Neuronal stem cell (in vitro differentiated cells): ENCODE measurements around the gene C6orf89.

Source experiments
- DNase-seq: peaks from one replicate; pipeline ENCODE4 v3.0.0-alpha.2; 2013; ENCODE audit warnings: low spot score
- H2AFZ ChIP-seq: one replicate; pipeline ENCODE4 v1.6.1; 2013; ENCODE audit warnings: mild to moderate bottlenecking, low read length, inconsistent platforms
- H2AK5ac ChIP-seq: 2 replicates; pipeline ENCODE4 v1.6.1; 2013; ENCODE audit warnings: low read depth, mild to moderate bottlenecking, inconsistent platforms, low read length, moderate library complexity, mixed read lengths
- H2BK120ac ChIP-seq: 2 replicates; pipeline ENCODE4 v1.6.1; 2013; ENCODE audit warnings: low read depth, mild to moderate bottlenecking, inconsistent platforms, low read length, moderate library complexity, mixed read lengths
- H2BK12ac ChIP-seq: one replicate; pipeline ENCODE4 v1.6.1; 2013; ENCODE audit warnings: low read length, inconsistent platforms
- H2BK15ac ChIP-seq: 2 replicates; pipeline ENCODE4 v1.6.1; 2013; ENCODE audit warnings: mild to moderate bottlenecking, low read length, inconsistent platforms, mixed read lengths
- H2BK5ac ChIP-seq: one replicate; pipeline ENCODE4 v1.6.1; 2013; ENCODE audit warnings: inconsistent platforms, mild to moderate bottlenecking, low read length, moderate library complexity
- H3K14ac ChIP-seq: one replicate; pipeline ENCODE4 v1.6.1; 2013; ENCODE audit warnings: low read length, inconsistent platforms
- H3K18ac ChIP-seq: 2 replicates; pipeline ENCODE4 v1.6.1; 2013; ENCODE audit warnings: low read length, inconsistent platforms
- H3K23ac ChIP-seq: 2 replicates; pipeline ENCODE4 v1.6.1; 2013; ENCODE audit warnings: low read depth, mild to moderate bottlenecking, mixed read lengths, low read length, inconsistent platforms; ENCODE audit not compliant: poor library complexity
- H3K27ac ChIP-seq: replicated peaks from 3 replicates; pipeline ENCODE4 v1.5.1; 2013; ENCODE audit warnings: low read length, inconsistent platforms
- H3K27me3 ChIP-seq, 3 experiments: 2 replicates each; pipeline ENCODE4 v1.6.1; 2013; ENCODE audit warnings: low read length in 3 of 3, mild to moderate bottlenecking in 2 of 3, inconsistent platforms in 1 of 3, low read depth in 1 of 3, mixed read lengths in 1 of 3, moderate library complexity in 1 of 3; ENCODE audit not compliant: control insufficient read depth in 3 of 3, insufficient read depth in 3 of 3
- H3K36me3 ChIP-seq, 2 donors: replicated peaks in 1 of 2; 2 replicates each; pipeline ENCODE4 v1.6.1; 2013; ENCODE audit warnings: low read length in 2 of 2; ENCODE audit not compliant: control insufficient read depth in 2 of 2, insufficient read depth in 2 of 2
- H3K4ac ChIP-seq: 2 replicates; pipeline ENCODE4 v1.6.1; 2013; ENCODE audit warnings: inconsistent platforms, mild to moderate bottlenecking, low read length, moderate library complexity
- H3K4me1 ChIP-seq, 2 donors: 1 replicate in 1 of 2; 2 replicates in 1 of 2; pipeline ENCODE4 v1.6.1; 2013; ENCODE audit warnings: low read length in 2 of 2, low read depth in 1 of 2; ENCODE audit not compliant: control insufficient read depth in 2 of 2, insufficient read depth in 1 of 2
- H3K4me2 ChIP-seq: one replicate; pipeline ENCODE4 v1.6.1; 2013; ENCODE audit warnings: mild to moderate bottlenecking, low read length, inconsistent platforms; ENCODE audit not compliant: insufficient read depth, poor library complexity, severe bottlenecking
- H3K4me3 ChIP-seq, 2 donors: 2 replicates each; pipeline ENCODE4 v1.5.1; 2013; ENCODE audit warnings: low read length in 2 of 2, mild to moderate bottlenecking in 2 of 2, inconsistent platforms in 1 of 2, moderate library complexity in 1 of 2
- H3K79me1 ChIP-seq: one replicate; pipeline ENCODE4 v1.6.1; 2013; ENCODE audit warnings: low read depth, mild to moderate bottlenecking, inconsistent platforms, low read length, moderate library complexity
- H3K9ac ChIP-seq: one replicate; pipeline ENCODE4 v1.6.1; 2013; ENCODE audit warnings: mild to moderate bottlenecking, low read depth, low read length, inconsistent platforms; ENCODE audit not compliant: poor library complexity
- H3K9me3 ChIP-seq, 2 donors: replicated peaks in 1 of 2; 2 replicates each; pipeline versions ENCODE3 to v1.6.1; 2013; ENCODE audit warnings: low read length in 2 of 2, mild to moderate bottlenecking in 2 of 2, inconsistent platforms in 1 of 2, low read depth in 1 of 2, mixed read lengths in 1 of 2, moderate library complexity in 1 of 2; ENCODE audit not compliant: control insufficient read depth in 2 of 2, insufficient read depth in 1 of 2
- H4K8ac ChIP-seq: one replicate; pipeline ENCODE4 v1.6.1; 2013; ENCODE audit warnings: low read depth, mild to moderate bottlenecking, inconsistent platforms, low read length, moderate library complexity
- H4K91ac ChIP-seq: one replicate; pipeline ENCODE4 v1.6.1; 2013; ENCODE audit warnings: low read length, low read depth, mild to moderate bottlenecking, inconsistent platforms; ENCODE audit not compliant: poor library complexity
- WGBS, 2 donors: extraction: QIAGEN DNeasy Blood & Tissue Kit; methylation state at CpG; one replicate each; pipeline ENCODE4 v1.1.7; 2013; ENCODE audit warnings: missing lambda C conversion rate in 2 of 2, mixed read lengths in 1 of 2; ENCODE audit not compliant: insufficient read length in 2 of 2, insufficient replicate concordance in 1 of 2; ENCODE audit errors: extremely low coverage in 2 of 2; 5-methylcytosine and 5-hydroxymethylcytosine counted together

C6orf89 gene

DNA sequence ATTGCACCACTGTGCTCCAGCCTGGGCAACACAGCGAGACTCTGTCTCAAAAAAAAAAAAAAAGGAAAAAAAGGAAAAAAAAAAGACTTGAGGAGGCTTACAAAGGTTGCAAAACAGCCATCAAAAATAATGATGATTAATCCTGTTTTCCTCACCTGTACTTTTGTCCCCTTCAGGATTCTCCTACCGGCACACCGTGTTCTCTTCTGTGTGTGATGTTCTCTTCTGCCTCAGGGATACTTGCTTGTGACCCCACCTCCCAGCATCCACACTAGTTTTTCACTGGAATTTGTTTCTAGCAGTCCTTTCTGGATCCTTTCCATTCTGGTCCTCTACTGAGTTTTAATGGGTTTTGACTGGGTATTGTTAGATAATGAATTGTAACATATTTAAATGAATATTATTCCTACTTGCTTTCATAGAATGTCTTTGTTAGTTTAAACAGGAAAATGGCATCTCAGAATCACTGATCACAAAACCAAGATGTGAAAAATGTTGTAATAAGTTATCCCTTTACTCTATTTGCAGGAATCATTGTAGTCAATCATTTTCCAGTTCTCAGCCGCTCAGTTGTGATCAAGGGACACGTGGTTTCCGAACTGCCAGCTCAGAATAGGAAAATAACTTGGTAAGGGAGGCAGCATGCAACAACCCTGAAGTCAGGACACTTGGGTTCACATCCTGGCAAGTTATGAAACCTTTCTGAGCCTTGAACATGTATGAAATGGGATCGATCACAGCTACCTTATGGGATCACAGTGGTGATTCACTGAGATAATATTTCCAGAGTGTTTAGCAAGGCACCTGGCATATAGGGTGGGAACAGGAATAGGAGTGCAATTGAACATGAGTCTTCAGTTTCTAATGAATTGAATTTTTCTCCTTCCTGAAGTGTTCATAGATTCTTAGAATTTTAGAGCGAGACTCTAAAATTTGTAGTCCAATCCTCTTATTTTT, 8.5 kb downstream of the C6orf89 start:
- Histone ChIP-seq H4K91ac (no peak overlapping the region), H4K8ac (no peak overlapping the region), H2AFZ (no peak overlapping the region), H3K36me3 (peaks cover 0 to 4% of the 10 kb centered on the region in 2 donors), H2BK12ac (no peak overlapping the region), H3K4me2 (no peak overlapping the region), H3K4me1 (no peaks in the 10 kb centered on the region), H2BK5ac (no peak overlapping the region), H3K4ac (no peak overlapping the region), H2BK15ac (no peak overlapping the region), H3K27me3 (no peaks in the 10 kb centered on the region), H2AK5ac (no peak overlapping the region), H3K4me3 (no peak overlapping the region), H2BK120ac (no peak overlapping the region), H3K79me1 (no peaks in the 10 kb centered on the region), H3K23ac (no peak overlapping the region), H3K27ac (no peak overlapping the region), H3K14ac (no peak overlapping the region), H3K9ac (no peak overlapping the region), H3K18ac (no peak overlapping the region), H3K9me3 (no peaks in the 10 kb centered on the region)
- no peak for DNase-seq
- WGBS, 2 donors, result no CpG with 5 or more reads among the region's 8 CpGs

DNA sequence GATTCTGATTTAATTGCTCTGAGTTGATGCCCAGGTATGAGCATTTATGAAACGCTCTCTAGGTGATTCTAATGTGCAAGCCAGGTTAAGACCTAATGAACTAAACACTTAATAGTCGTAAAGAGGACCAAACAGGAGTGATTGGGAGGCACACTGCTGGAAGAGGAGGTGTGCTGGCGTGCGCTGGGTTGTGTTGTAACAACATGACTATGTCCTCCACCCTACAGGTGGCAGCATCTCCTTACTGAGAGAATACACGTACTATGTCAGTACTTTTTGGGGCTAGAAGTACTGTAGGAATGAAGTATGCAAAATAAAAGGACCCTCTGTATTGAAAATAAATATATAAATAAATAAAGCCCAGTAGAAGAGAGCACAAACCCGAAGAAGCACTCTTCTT, 11.9 kb downstream of the C6orf89 start:
- H2AFZ ChIP-seq, result no peak overlapping the region
- no CpG with 5 or more reads among the region's 6 CpGs for WGBS, 2 donors
- H4K91ac ChIP-seq, result no peak overlapping the region
- H3K27ac ChIP-seq, result no peak overlapping the region
- no peaks in the 10 kb centered on the region for H3K27me3 ChIP-seq
- H3K18ac ChIP-seq, result no peak overlapping the region
- peaks cover 2 to 13% of the 10 kb centered on the region in 2 donors for H3K36me3 ChIP-seq
- no peak overlapping the region for H2AK5ac ChIP-seq
- no peaks in the 10 kb centered on the region for H3K4me1 ChIP-seq
- H2BK120ac ChIP-seq, result no peak overlapping the region
- no peak overlapping the region for H2BK12ac ChIP-seq
- no peaks in the 10 kb centered on the region for H3K9me3 ChIP-seq
- no peak overlapping the region for H3K4ac ChIP-seq
- no peak for DNase-seq
- no peak overlapping the region for H3K4me2 ChIP-seq
- no peak overlapping the region for H3K4me3 ChIP-seq
- H2BK5ac ChIP-seq, result no peak overlapping the region
- H3K79me1 ChIP-seq, result no peaks in the 10 kb centered on the region
- no peak overlapping the region for H3K14ac ChIP-seq
- no peak overlapping the region for H2BK15ac ChIP-seq
- no peak overlapping the region for H4K8ac ChIP-seq
- no peak overlapping the region for H3K23ac ChIP-seq
- no peak overlapping the region for H3K9ac ChIP-seq

DNA sequence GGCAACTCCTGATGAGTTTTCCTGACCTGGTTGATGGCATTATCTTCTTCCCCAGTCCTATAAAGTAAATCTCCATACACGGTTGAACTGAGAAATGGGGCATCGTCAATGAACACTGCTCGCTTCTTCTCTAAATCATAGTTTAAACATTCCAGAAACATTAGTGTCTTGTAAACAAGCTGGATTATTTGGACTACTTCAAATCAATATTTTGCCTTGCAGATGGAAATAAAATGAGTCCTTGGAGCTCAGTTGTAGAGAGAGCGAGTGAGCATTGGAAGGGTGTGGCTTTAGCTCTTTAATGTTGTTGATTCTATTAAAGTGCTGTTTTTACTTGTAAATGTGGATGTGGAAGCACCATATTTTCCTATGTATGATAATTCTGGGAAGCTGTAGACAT, 18.4 kb downstream of the C6orf89 start:
- no CpG with 5 or more reads among the region's 4 CpGs for WGBS, 2 donors
- no peak overlapping the region for H3K14ac ChIP-seq
- H3K4me2 ChIP-seq, result no peak overlapping the region
- H2BK5ac ChIP-seq, result no peak overlapping the region
- H2BK15ac ChIP-seq, result no peak overlapping the region
- H4K91ac ChIP-seq, result no peak overlapping the region
- H3K18ac ChIP-seq, result no peak overlapping the region
- peaks cover 2 to 32% of the 10 kb centered on the region in 2 donors for H3K36me3 ChIP-seq
- no peak overlapping the region for H2AK5ac ChIP-seq
- no peak overlapping the region for H3K9ac ChIP-seq
- H3K4me3 ChIP-seq, result no peak overlapping the region
- H2BK120ac ChIP-seq, result no peak overlapping the region
- H3K4ac ChIP-seq, result no peak overlapping the region
- no peak overlapping the region for H3K23ac ChIP-seq
- DNase-seq, result no peak
- H4K8ac ChIP-seq, result no peak overlapping the region
- H3K9me3 ChIP-seq, result no peaks in the 10 kb centered on the region
- H3K79me1 ChIP-seq, result no peaks in the 10 kb centered on the region
- peaks cover 0 to 15% of the 10 kb centered on the region in 2 donors for H3K4me1 ChIP-seq
- no peak overlapping the region for H2BK12ac ChIP-seq
- no peak overlapping the region for H2AFZ ChIP-seq
- no peak overlapping the region for H3K27ac ChIP-seq
- no peaks in the 10 kb centered on the region for H3K27me3 ChIP-seq

DNA sequence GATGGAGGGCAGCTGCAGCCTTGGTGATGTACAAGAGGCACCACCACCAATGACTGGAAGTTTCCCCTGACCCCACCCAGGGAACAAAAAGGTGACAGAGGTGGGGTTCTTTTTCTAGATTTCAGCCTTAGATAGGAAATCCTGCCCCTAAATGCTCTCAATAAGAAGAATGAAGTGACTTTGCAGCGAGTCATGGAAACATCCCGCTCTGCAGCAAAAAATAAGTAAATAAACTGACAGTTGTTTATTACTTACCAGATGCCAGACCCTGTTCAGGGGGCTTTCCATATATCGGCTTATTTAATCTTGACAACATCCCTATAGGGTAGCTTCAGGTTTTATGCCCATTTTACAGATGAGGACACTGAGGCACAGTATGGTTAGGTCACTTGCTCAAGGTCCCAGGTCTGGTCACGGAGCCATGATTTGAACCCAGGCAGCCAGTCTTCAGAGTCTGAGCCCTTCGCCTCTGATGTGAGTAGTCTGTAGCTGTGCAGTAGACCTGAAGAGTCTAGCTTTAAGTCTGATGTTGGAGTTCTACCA, 19.2 kb downstream of the C6orf89 start:
- Histone ChIP-seq H3K18ac (no peak overlapping the region), H3K14ac (no peak overlapping the region), H3K79me1 (no peaks in the 10 kb centered on the region), H2AFZ (no peak overlapping the region), H3K27ac (no peak overlapping the region), H2BK12ac (no peak overlapping the region), H3K4me2 (no peak overlapping the region), H3K9me3 (no peaks in the 10 kb centered on the region), H4K91ac (no peak overlapping the region), H2BK120ac (no peak overlapping the region), H3K4me1 (peaks cover 0 to 15% of the 10 kb centered on the region in 2 donors), H2AK5ac (no peak overlapping the region), H2BK15ac (no peak overlapping the region), H3K36me3 (peaks cover 2 to 32% of the 10 kb centered on the region in 2 donors), H3K27me3 (no peaks in the 10 kb centered on the region), H3K23ac (no peak overlapping the region), H3K4ac (no peak overlapping the region), H2BK5ac (no peak overlapping the region), H3K9ac (no peak overlapping the region), H3K4me3 (no peak overlapping the region), H4K8ac (no peak overlapping the region)
- no peak for DNase-seq
- WGBS, 2 donors, result no CpG with 5 or more reads among the region's 5 CpGs
